Breast epithelium (tissue), 4 donors: ENCODE data around the gene KIDINS220. TPM values are rescaled to one million over a fixed set of nuclear protein-coding genes. Genes with fewer than 3 reads are reported as not detected.

ENCODE experiments used
- DNase-seq, 2 donors: peaks; one replicate each; pipeline ENCODE4 v3.0.0-alpha.2; 2019; ENCODE audit warnings: low spot score in 2 of 2
- H3K27ac ChIP-seq, 2 donors: fragments of 200-600 bp; sonication (generic) in 1 of 2; one replicate each; pipeline ENCODE4 v1.5.1; 2016 to 2019; ENCODE audit warnings: mild to moderate bottlenecking in 1 of 2
- H3K27me3 ChIP-seq, 2 donors: fragments of 200-600 bp; sonication (generic) in 1 of 2; one replicate each; pipeline versions ENCODE4 v1.5.1 to v1.6.0; 2017 to 2019; ENCODE audit warnings: control low read depth in 1 of 2, mild to moderate bottlenecking in 1 of 2
- H3K36me3 ChIP-seq: fragments of 200-600 bp; one replicate; pipeline ENCODE4 v1.5.1; 2019
- H3K4me1 ChIP-seq, 2 donors: fragments of 200-600 bp; sonication (generic); one replicate each; pipeline ENCODE4 v1.5.1; 2016 to 2019; ENCODE audit warnings: control low read depth in 1 of 2
- H3K4me3 ChIP-seq, 3 donors: fragments of 200-600 bp; sonication (generic); 1 replicate in 2 of 3; 2 replicates in 1 of 3; pipeline ENCODE4 v1.5.1; 2016 to 2019; ENCODE audit warnings: mild to moderate bottlenecking in 3 of 3, moderate library complexity in 2 of 3
- H3K9me3 ChIP-seq, 2 donors: fragments of 200-600 bp; sonication (generic) in 1 of 2; one replicate each; pipeline ENCODE4 v1.5.1; 2016 to 2019; ENCODE audit warnings: control low read depth in 1 of 2
- CTCF ChIP-seq, 3 donors: fragments of 450-650 bp; IDR thresholded peaks; one replicate each; pipeline ENCODE4 v1.5.1; 2016 to 2017; ENCODE audit warnings: antibody characterized with exemption in 3 of 3, mild to moderate bottlenecking in 3 of 3, moderate library complexity in 3 of 3
- POLR2A ChIP-seq: fragments of 450-650 bp; IDR thresholded peaks from one replicate; pipeline ENCODE4 v1.6.1; 2016; ENCODE audit warnings: antibody characterized with exemption, mild to moderate bottlenecking, moderate library complexity
- POLR2AphosphoS5 ChIP-seq, 3 donors: sonication (generic); formaldehyde crosslinking; IDR thresholded peaks; one replicate each; pipeline ENCODE4 v1.6.1; 2017; ENCODE audit warnings: antibody characterized with exemption in 3 of 3
- intact Hi-C: fragments of 100-400 bp; cut with DNase I; formaldehyde crosslinking; loops from one replicate; pipeline ENCODE4 v1.15.1; 2023; ENCODE audit warnings: low total_unique reads
- total RNA-seq, 3 donors: library from RNA; depleted of rRNA; stranded (reverse); fragments of >200 nt; gene quantifications; one replicate each; pipeline ENCODE4 v1.1.0, GENCODE V29; 2016

The KIDINS220 gene
- total RNA-seq, 3 donors from 2014 or later = 73.1 to 120 (median 87.2) TPM

GRCh38 chr2:8848328-8849100 lies 11.1 kb upstream of the KIDINS220 start:
- no peak for DNase-seq
- intact Hi-C loops = no loop called here
- H3K4me1 ChIP-seq = no peaks in the 10 kb centered on the region
- H3K4me3 ChIP-seq = no peak overlapping the region
- no peak overlapping the region for H3K27ac ChIP-seq
- H3K27me3 ChIP-seq = no peaks in the 10 kb centered on the region
- H3K36me3 ChIP-seq = no peaks in the 10 kb centered on the region
- TF ChIP-seq POLR2A (no peak), CTCF (IDR thresholded peaks at IDR 0.05) (no peak), POLR2AphosphoS5 (IDR thresholded peaks at IDR 0.05) (no peak)
- H3K9me3 ChIP-seq = no peaks in the 10 kb centered on the region

DNA sequence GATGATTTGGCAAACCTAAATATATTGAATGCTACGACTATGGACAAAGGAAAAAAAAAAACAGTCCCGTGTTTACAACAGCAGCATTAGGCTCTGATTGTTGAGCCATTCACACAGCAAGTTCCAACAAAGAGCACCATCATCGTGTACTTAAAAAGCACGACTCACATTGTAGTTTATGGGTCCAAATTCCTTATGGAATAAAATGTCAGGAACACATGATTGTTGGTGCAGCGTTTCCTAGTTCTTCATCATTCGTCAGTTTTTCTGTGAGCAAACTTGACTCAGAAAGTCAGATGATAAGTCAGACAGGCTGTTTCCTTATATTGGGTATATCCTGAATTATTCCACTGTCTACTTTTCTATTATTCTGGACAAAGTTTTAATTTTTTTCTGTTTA lies 10.0 kb upstream of the KIDINS220 start:
- no peak for DNase-seq
- Histone ChIP-seq H3K27me3 (no peaks in the 10 kb centered on the region), H3K36me3 (no peaks in the 10 kb centered on the region), H3K27ac (no peak overlapping the region), H3K4me1 (no peaks in the 10 kb centered on the region), H3K4me3 (no peak overlapping the region), H3K9me3 (no peaks in the 10 kb centered on the region)
- intact Hi-C loops = no loop called here
- TF ChIP-seq POLR2AphosphoS5 (IDR thresholded peaks at IDR 0.05) (no peak), POLR2A (no peak), CTCF (IDR thresholded peaks at IDR 0.05) (no peak)

- Histone ChIP-seq H3K9me3 (no peaks in the 10 kb centered on the region), H3K27ac (no peak overlapping the region), H3K27me3 (no peaks in the 10 kb centered on the region), H3K4me3 (no peak overlapping the region), H3K4me1 (no peaks in the 10 kb centered on the region), H3K36me3 (no peaks in the 10 kb centered on the region)
- TF ChIP-seq POLR2AphosphoS5 (IDR thresholded peaks at IDR 0.05) (no peak), CTCF (IDR thresholded peaks at IDR 0.05) (no peak)
- DNase-seq = no peak
- intact Hi-C loops = no loop called here
Measured at GRCh38 chr2:8841932-8842331, 4.5 kb upstream of the KIDINS220 start.

DNA sequence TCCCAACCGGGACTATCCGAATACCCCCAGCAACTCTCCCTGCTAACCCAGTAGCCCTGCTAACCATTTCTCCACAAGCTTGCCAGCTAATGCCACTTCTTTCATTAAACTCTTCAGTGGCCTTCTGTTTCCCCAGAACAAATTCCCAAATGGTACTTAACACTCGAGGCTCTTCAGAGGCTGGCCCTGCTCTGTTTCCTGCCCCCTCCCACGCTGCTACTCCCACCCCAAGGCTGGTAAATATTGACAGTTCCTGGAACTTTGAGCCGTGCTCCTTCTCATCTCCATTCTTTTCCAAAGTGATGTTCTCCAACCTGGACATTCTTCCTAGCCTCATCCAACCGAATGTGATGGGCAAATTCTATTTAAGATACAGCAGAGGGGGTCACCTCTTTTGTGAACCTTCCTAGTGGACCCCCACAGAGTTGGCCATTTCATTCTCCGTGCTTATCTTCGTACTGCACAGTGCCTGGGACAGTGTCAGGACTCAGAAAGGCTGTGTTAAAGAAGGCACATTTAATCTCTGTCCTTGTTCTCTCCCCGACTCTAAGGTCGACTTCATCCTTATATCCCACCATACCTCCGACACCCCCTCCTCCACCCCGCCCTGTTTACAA lies 3.2 kb upstream of the KIDINS220 start:
- no peaks in the 10 kb centered on the region for H3K4me1 ChIP-seq
- H3K36me3 ChIP-seq = no peaks in the 10 kb centered on the region
- DNase-seq = no peak
- no peak for TF ChIP-seq POLR2A
- TF ChIP-seq CTCF (IDR thresholded peaks at IDR 0.05) = no peak
- TF ChIP-seq POLR2AphosphoS5 (IDR thresholded peaks at IDR 0.05) = no peak
- no peaks in the 10 kb centered on the region for H3K27me3 ChIP-seq
- H3K9me3 ChIP-seq = no peaks in the 10 kb centered on the region
- intact Hi-C loops = no loop called here
- H3K4me3 ChIP-seq = no peak overlapping the region
- no peak overlapping the region for H3K27ac ChIP-seq

GRCh38 chr2:8839189-8839965 lies 2.0 kb upstream of the KIDINS220 start:
- Histone ChIP-seq H3K9me3 (no peaks in the 10 kb centered on the region), H3K36me3 (no peaks in the 10 kb centered on the region), H3K27ac (no peak overlapping the region), H3K27me3 (no peaks in the 10 kb centered on the region), H3K4me1 (no peaks in the 10 kb centered on the region), H3K4me3 (no peak overlapping the region)
- no peak for DNase-seq
- intact Hi-C loops = no loop called here
- TF ChIP-seq CTCF (IDR thresholded peaks at IDR 0.05) = no peak
- no peak for TF ChIP-seq POLR2A
- no peak for TF ChIP-seq POLR2AphosphoS5 (IDR thresholded peaks at IDR 0.05)
